Smooth muscle cell (in vitro differentiated cells): ENCODE measurements around the gene ONECUT1. TPM values are rescaled to one million over a fixed set of nuclear protein-coding genes. Genes with fewer than 3 reads are reported as not detected.

Experiments
- DNase-seq: peaks from one replicate; lab custom pipeline; 2025; ENCODE audit not compliant: unreplicated experiment; lab: John Stamatoyannopoulos, UW
- H2AFZ ChIP-seq: fragments of 200-600 bp; sonication (generic); 2 replicates; pipeline ENCODE4 v1.6.0; 2016; ENCODE audit warnings: antibody characterized with exemption, low read depth, mild to moderate bottlenecking
- H3F3A ChIP-seq: fragments of 200-600 bp; sonication (generic); 2 replicates; pipeline ENCODE4 v1.6.0; 2017; ENCODE audit warnings: antibody characterized with exemption, low read depth
- H3K27ac ChIP-seq: fragments of 200-600 bp; sonication (generic); 2 replicates; pipeline ENCODE4 v1.5.1; 2016; ENCODE audit warnings: low read depth, mild to moderate bottlenecking
- H3K27me3 ChIP-seq: fragments of 200-600 bp; sonication (generic); 2 replicates; pipeline ENCODE4 v1.6.1; 2016; ENCODE audit warnings: low read depth, mild to moderate bottlenecking
- H3K36me3 ChIP-seq: fragments of 200-600 bp; sonication (generic); 2 replicates; pipeline ENCODE4 v1.5.1; 2016; ENCODE audit warnings: low read depth
- H3K4me1 ChIP-seq: fragments of 200-600 bp; sonication (generic); 2 replicates; pipeline ENCODE4 v1.5.1; 2016; ENCODE audit warnings: low read depth
- H3K4me2 ChIP-seq: fragments of 200-600 bp; sonication (generic); 2 replicates; pipeline ENCODE4 v1.6.0; 2016; ENCODE audit warnings: mild to moderate bottlenecking
- H3K4me3 ChIP-seq: fragments of 200-600 bp; sonication (generic); 2 replicates; pipeline ENCODE4 v1.5.1; 2016; ENCODE audit warnings: mild to moderate bottlenecking
- H3K79me2 ChIP-seq: fragments of 200-600 bp; sonication (generic); 2 replicates; pipeline ENCODE4 v1.6.0; 2016; ENCODE audit warnings: low read depth, mild to moderate bottlenecking
- H3K9ac ChIP-seq: fragments of 200-600 bp; sonication (generic); 2 replicates; pipeline ENCODE4 v1.6.0; 2016; ENCODE audit warnings: low read depth
- H3K9me3 ChIP-seq: fragments of 200-600 bp; sonication (generic); replicated peaks from 2 replicates; pipeline ENCODE4 v1.5.1; 2016; ENCODE audit warnings: low read depth
- H4K20me1 ChIP-seq: fragments of 200-600 bp; sonication (generic); 2 replicates; pipeline ENCODE4 v1.6.0; 2016; ENCODE audit warnings: low read depth
- CTCF ChIP-seq: fragments of 200-600 bp; sonication (generic); IDR thresholded peaks from 2 replicates; pipeline ENCODE4 v1.5.1; 2017; ENCODE audit warnings: borderline replicate concordance, mild to moderate bottlenecking, antibody characterized with exemption; ENCODE audit not compliant: insufficient read depth, poor library complexity, severe bottlenecking
- WGBS: methylation state at CpG from one replicate; pipeline ENCODE4 v1.1.7; 2016; ENCODE audit warnings: low lambda C conversion rate; 5-methylcytosine and 5-hydroxymethylcytosine counted together
- polyA plus RNA-seq: library from polyadenylated mRNA; unstranded; fragments of >200 nt; fragmentation: Nextera tagmentation; extraction: Ambion mirVana; gene quantifications from 2 replicates; pipeline ENCODE4 v1.2.1, GENCODE V29; 2016
- total RNA-seq: library from RNA; depleted of rRNA; stranded (reverse); fragments of >200 nt; gene quantifications from 2 replicates; pipeline ENCODE4 v1.2.3, GENCODE V29; 2014

ONECUT1 gene
- total and polyA plus RNA-seq, 2 experiments from 2014 or later: 0.61 to 0.99 TPM

DNA sequence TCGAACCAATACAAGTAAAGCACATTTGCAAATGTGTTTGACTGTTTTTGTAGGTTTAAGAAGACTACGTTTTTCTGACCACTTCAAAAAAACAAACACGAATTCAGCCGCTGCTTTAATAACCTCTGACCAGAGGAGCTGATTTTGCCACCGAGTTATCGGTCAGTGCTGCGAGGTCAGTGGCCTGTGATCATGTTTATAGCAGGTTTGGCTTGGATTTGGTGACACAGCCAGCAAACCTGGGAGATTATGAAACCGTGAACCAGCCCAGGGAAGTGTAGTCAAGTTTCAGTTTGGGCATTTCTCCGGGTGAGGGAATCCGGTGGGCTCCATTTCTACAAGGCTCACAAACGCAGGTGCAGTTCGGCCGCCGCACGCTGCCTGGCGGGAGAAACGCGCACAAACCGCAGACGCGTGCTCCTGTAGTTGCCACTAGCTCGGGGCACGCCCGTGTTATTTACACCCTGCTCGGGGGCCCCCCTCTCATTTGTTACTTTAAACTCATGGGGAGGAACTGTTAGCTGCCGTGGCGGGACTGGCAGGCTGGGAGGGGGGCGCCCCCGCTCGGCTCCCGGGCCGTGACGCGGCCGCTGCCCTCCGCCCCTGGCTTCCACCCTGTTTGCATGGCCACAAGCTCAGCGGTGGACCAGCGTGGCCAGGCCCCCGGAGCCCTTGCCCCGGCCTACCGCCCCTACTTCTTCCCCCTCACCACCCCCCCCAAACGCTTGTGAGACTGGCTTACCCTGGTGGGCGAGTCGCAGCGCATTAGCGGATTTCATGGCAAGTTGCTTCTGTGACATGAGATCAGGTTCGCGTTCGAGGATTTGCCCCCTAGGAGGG lies 13.6 kb upstream of the ONECUT1 start:
- Histone ChIP-seq H3K27me3 (peaks cover 90% of the 10 kb centered on the region), H2AFZ (no peak overlapping the region), H3K27ac (no peak overlapping the region), H3K9ac (no peak overlapping the region), H3K9me3 (no peaks in the 10 kb centered on the region), H3K36me3 (no peaks in the 10 kb centered on the region), H4K20me1 (no peaks in the 10 kb centered on the region), H3K4me2 (peak overlapping the region; percentile 86), H3K79me2 (no peaks in the 10 kb centered on the region), H3K4me3 (peak overlapping the region; percentile 46), H3K4me1 (peaks cover 29% of the 10 kb centered on the region), H3F3A (no peaks in the 10 kb centered on the region)
- 4% methylated on average over 45 of the region's 49 CpGs for WGBS
- no peak for TF ChIP-seq CTCF
- DNase-seq: no peak

- Histone ChIP-seq H3K27ac (no peak overlapping the region), H3K4me2 (peak overlapping the region; percentile 86), H2AFZ (no peak overlapping the region), H3K4me1 (peaks cover 29% of the 10 kb centered on the region), H3K79me2 (no peaks in the 10 kb centered on the region), H3K9ac (no peak overlapping the region), H3K4me3 (no peak overlapping the region), H4K20me1 (no peaks in the 10 kb centered on the region), H3F3A (no peaks in the 10 kb centered on the region), H3K9me3 (no peaks in the 10 kb centered on the region), H3K27me3 (peaks cover 96% of the 10 kb centered on the region), H3K36me3 (no peaks in the 10 kb centered on the region)
- no peak for TF ChIP-seq CTCF
- 16% methylated on average over 8 of the region's 8 CpGs for WGBS
- no peak for DNase-seq
These were observed 13.0 kb upstream of the ONECUT1 start for GRCh38 chr15:52803108-52803466.

GRCh38 chr15:52802110-52802509 lies 12.0 kb upstream of the ONECUT1 start:
- WGBS: 69% methylated on average over 2 of the region's 2 CpGs
- H3K9me3 ChIP-seq: no peaks in the 10 kb centered on the region

More at GRCh38 chr15:52802110-52802509, 12.0 kb upstream of the ONECUT1 start:
- DNase-seq: no peak
- no peaks in the 10 kb centered on the region for H3K79me2 ChIP-seq
- H2AFZ ChIP-seq: no peak overlapping the region
- H3K4me1 ChIP-seq: peaks cover 29% of the 10 kb centered on the region
- H3K27me3 ChIP-seq: peaks cover 100% of the 10 kb centered on the region
- H3F3A ChIP-seq: no peaks in the 10 kb centered on the region
- H3K27ac ChIP-seq: no peak overlapping the region
- H4K20me1 ChIP-seq: no peaks in the 10 kb centered on the region
- TF ChIP-seq CTCF: no peak
- H3K9ac ChIP-seq: no peak overlapping the region
- H3K4me3 ChIP-seq: no peak overlapping the region
- H3K36me3 ChIP-seq: no peaks in the 10 kb centered on the region
- H3K4me2 ChIP-seq: no peak overlapping the region
